ENCODE measurements around the gene IGF2R.

Gene IGF2R

DNA sequence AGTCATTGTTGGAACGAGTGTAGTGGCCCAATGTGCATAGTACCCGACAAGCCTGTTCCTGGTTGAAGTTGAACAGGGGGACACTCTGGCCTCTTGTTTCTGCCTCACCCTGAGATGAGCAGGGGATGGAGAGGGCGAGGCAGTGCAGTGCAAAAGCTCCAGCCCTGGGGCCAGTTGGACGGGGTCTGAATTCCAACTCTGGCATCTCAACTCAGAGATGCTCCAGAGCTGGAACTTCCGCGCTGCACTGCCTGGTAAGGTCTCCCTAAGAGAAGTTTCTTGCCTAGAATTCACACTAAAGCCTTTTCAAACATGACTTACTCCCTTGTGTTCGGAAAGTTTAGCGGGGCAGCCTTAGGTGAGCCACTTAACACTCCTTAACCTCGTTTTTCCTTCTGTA lies 80.5 kb downstream of the IGF2R start:
- no peak for DNase-seq (ENCODE audit: low spot score)

DNA sequence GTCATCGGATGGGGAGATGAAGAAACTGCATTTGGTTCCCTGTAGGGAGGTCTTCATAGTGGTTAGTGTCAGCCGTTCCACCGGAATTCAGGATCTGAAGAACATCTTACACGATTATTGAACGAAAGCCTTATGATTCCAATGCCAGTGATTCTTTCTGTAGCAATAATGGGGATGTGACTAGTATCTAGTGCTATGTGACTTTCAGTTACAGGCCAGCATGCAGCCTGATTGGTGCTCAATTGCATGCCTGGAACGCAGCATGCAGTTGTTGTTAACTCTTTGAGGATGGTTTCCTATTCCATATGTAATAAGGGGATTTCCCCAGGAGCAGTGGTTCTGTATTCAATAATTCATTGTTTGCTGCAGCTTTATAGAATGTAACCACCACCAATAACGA lies 81.1 kb downstream of the IGF2R start:
- no peak for DNase-seq (ENCODE audit: low spot score)

DNA sequence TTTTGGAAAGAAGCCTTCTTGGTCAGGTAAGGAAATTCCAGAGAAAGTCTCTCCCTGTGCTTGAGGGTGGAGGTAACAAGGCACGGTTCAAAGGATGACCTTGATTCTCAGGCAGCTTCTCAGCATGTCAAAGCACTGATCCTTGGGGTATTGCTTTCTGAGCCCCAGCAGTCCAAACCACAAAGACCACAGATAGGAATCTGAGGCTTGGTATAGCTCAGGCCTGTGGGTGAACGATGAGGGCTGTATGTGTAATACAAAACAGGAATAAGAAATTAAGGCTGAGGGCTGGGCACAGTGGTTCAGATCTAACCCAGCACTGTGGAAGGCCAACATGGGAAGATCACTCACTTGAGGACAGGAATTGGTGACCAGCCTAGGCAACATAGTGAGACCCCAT lies 82.5 kb downstream of the IGF2R start:
- no peak for DNase-seq (ENCODE audit: low spot score)

DNA sequence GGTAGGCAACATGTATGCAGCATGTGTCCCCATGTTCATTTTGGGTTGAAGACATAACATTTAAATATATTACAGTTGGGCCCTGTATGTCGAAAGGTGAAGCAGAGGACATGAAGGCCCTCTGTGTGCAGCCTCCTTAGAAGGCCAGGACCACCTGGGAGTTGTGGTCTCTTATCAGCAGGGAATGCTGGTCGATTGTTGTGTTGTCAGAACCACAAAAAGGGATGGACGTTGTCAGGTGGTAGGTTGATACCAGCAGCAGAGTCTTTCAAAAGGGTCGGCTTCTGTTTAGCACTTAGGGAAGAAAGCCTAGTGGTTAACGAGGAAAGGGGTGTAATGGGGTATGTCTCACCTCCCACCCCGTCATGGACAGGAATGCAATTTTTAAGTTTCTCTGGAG lies 85.4 kb downstream of the IGF2R start:
- no peak for DNase-seq (ENCODE audit: low spot score)

DNA sequence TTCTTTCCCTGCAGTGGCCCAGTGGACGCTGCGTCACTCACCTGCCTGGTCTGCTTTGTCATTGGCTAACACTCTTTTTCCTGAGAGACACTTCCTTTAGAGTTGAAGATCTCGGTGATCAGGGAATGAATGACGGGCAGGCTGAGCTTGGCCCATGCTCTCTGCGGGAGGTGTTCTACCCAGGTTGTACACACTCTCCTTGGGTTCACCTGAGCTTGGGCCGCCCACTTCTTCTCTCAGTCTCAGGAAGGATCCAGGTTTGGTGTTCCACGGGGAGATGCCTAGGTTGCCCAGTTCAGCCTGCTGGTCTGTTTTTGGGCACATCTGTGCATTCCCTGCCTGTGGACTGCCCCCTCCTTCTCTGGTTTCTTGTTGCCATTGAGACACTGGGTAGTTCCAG lies 86.0 kb downstream of the IGF2R start:
- DNase-seq (ENCODE audit: low spot score): no peak

DNA sequence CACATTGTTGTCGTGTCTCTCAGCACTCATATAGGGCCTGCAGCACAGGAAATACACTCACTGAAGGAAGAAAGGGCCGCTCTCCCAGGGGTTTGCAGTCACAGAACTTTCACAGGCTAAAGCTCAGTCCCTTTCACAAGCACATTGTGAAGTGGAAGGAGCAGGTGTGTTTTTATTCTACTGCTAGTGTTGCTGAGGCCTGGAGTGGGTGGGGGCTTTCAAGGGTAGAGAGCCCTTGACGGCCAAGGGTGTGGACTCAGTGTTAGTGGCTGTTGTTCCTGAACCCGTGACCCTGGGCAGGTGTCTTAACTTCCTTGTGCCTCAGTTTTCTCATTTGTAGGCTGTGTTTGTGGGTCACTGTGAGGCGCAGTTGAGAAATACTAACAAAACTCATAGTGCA lies 86.5 kb downstream of the IGF2R start:
- DNase-seq (ENCODE audit: low spot score): no peak

DNA sequence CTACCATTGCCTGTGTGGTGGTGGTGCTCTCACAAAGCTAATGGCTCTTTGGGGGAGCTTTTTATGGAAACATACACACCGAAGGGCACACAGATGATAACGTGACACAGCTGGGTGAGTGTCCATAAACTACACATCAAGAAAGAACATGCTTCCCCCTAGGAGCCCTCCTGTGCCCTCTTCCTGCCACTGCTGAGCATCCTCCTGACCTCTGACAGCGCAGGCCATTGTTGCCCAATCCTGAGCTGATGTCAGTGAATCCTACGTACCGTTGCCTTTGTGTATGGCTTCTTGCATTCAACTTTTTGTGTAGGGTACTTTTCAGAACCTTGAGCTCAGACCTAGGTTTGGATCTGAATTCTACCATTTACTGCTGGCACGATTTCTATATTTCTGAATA lies 86.9 kb downstream of the IGF2R start:
- DNase-seq (ENCODE audit: low spot score): no peak

DNA sequence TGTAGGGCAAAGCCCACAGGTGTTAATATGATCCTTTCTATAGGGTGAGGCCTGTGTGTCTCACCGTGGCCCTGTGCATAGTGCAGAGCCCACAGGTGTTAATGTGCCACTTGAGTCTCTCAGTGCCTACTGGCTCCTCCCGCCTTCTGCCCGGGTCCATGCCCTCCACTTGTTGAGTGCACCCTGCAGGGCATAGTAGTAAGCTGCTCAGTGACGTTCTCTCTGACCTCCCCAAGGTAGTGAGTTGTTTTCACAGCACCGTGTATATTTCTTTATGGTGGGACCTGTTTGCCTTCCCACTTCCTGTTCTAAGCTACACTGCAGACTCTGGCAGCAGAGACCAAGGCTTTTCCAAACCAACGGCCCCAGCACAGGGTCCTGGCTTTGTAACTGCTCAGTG lies 88.2 kb downstream of the IGF2R start:
- no peak for DNase-seq (ENCODE audit: low spot score)

DNA sequence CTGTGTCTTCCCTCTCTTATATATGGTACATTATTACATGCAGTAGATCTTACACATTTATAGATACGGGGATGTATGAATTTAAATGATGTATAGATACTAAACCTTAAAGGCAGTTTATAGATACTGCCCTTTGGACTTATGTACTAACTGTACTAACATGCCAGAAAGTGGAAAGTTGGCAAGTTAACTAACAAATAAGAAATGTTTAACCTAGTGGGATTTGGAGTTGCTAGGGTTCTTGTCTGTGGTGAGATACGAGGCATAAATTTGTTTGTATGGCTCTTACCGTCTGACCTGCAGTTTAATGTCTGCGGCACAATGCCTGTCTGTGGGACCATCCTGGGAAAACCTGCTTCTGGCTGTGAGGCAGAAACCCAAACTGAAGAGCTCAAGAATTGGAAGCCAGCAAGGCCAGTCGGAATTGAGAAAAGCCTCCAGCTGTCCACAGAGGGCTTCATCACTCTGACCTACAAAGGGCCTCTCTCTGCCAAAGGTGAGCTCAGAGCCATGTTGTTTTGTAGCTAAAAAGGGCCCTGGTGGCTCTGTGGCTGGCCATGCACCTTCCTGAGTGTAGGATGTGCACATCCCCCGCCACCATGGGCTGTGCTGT lies 89.8 kb downstream of the IGF2R start:
- DNase-seq (ENCODE audit: low spot score): no peak

DNA sequence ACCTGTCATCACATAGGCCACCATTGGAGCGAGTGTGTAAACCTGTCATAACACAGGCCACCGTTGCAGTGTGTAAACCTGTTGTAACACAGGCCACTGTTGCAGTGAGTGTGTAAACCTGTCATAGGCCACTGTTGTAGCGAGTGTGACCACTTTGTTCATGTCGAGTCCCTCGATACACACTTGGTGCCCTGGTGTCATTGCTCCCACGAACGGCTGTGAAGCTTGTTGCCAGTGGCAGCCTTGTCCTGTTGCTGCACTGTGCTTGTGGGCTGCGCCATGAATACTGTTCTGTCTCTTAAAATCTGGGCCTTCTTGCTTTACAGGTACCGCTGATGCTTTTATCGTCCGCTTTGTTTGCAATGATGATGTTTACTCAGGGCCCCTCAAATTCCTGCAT lies 91.3 kb downstream of the IGF2R start:
- DNase-seq (ENCODE audit: low spot score): no peak

DNA sequence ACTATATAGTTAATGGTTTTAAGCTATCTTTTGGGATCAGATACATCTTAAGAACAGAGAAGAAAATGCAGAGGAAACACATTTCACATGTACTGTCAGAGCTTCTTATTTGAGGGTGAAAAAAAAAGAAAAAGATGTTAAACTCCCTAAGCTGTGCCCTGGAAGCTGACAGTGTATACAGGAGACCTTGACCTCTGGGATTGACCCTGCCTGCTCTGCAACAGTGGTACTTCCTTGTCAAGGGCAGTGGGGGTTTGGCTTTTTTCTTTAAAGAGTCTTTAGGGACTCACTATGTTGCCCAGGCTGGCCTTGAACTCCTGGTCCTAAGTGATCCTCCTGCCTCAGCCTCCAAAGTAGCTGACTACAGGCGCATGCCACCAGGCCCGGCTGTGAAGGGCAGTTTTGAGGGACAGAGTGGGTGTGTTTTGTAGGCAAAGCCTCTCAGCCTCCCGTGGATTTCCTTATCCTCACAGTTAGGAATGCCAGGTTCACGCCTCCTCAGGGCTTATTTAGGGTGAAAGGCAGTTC lies 92.1 kb downstream of the IGF2R start:
- no peak for DNase-seq (ENCODE audit: low spot score)

DNA sequence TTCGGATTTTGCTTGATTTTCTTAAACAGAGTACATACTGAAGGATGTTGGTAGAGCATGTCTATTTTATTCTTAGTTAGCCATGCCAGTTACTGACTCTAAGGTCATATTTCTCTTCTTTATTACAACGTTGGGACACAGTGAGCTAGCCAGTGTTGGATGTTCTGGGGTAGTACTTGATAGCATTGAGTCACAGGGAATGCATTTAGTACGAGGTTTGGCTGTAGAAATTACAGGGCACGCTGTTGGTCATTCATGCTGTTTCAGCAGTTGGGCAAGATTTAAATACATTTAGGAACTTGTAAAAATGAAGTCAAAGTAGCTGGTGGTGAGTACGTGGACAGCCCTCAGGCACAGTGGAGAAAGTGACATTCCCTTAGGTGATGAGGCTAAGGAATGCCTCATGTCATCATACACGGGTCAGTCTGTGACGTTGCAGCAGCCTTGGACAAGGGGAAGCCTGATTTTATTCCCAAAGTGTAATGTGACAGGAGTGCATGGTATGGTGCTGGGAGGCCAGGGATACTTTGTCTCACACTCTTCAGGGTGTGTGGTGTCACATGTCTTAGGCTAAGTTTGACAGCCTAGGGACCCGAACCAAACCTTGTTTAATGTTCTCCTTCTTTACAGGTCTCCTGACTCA lies 95.0 kb downstream of the IGF2R start:
- DNase-seq (ENCODE audit: low spot score): no peak

DNA sequence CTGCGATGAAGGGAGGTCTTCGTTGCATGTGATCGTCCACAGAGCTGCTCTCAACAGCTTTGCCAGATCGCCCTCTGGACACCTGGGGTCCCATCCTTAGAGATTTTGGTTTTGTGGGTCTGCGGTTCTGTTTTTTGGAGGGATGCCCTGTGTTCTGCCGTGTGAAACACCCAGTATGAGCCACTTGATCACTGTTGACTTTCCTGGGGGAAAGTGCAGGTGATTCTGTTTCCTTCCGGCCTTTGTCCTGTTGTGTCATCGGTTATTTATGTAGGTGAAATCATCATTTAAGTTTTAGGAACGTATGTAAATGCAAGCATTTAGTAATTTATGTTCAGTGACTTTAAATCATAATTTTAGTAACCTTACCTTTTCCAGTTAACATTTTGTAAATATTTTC lies 96.3 kb downstream of the IGF2R start:
- no peak for DNase-seq (ENCODE audit: low spot score)

DNA sequence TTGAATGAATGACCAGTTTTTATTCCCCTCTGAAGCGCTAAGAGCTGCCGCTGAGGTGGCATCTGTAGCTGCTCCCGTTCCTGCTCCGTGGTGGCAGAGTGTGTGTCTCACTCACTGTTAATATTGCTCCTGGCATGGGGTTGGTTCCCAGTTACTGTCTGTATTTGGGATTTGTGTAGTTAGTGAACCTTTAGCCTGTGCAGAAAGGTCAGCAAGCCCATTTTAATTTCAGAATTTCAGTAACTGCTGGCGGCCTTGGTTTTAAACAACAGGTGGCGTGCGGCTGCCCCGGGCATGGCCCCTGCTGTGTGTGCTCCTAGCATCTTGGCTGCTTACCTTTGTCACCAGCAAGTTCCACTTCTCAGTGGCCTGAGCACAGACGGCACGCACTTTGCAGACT lies 98.7 kb downstream of the IGF2R start:
- no peak for DNase-seq (ENCODE audit: low spot score)

DNA sequence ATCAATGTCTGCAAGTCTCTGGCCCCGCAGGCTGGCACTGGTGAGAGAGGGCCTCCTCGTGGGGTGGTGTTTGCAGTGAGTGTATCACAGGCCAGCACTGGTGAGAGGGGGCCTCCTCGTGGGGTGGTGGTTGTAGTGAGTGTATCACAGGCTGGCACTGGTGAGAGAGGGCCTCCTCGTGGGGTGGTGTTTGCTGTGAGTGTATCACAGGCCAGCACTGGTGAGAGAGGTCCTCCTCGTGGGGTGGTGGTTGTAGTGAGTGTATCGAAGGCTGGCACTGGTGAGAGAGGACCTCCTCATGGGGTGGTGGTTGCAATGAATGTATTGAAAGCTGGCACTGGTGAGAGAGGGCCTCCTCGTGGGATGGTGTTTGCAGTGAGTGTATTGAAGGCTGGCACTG lies 99.5 kb downstream of the IGF2R start:
- DNase-seq (ENCODE audit: low spot score): no peak

DNA sequence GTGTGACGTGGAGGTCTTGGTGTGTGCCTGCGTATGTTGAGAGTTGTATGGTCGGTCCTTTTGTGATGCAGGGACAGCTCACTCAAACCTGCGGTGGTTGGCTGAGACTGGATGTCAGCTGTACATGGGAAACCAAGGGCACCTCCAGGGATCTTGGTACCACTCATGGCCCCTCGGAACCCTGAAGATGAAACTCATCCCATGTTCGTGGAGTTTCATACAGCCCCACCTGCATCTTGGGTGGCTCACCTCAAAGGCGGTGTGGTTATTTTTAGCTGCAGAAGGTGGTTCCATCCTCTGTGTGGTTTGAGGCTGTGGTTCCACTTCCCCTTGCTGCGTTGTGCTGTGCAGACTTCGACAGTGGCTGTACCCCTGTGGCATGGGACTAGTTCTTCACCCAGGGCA lies 100.2 kb downstream of the IGF2R start:
- DNase-seq (ENCODE audit: low spot score): no peak

DNA sequence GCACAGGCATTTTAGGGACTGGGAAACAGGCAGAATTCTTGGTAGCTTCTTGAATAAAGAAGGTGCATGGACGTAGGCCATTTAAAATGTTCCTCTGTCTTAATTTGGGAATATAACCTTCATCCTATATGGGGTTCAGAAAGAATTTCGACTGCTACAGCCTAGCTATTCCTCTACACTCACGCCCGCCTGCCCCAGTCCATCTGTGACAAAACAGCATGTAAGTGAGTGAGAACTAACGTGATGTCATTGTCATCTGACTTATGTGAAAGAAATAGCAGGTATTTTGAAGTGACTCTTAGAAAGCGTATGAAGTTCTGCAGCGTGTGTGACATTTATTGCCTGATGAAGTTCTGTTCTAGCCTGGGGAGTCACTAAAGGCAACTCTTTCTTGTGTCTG lies 100.6 kb downstream of the IGF2R start:
- no peak for DNase-seq (ENCODE audit: low spot score)

DNA sequence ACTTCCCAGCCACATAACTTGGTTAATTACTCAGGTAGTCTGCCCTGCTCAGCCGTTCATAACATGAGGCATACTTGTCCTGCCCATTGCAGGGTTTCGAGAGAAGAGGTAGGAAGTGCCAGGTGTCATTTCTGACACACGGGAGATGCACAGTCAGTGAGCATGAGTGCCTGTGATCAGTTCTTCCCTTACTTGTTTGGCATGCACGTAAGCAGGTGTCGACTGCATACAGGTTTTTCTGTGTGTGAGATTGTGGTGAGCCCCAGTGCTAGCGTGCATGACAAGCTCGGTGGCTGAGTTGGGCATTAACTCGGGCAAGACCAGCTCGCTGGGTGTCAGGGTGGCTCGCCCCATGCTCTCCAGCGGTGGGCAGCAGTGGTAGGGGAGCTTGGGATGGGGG lies 101.5 kb downstream of the IGF2R start:
- DNase-seq (ENCODE audit: low spot score): no peak

DNA sequence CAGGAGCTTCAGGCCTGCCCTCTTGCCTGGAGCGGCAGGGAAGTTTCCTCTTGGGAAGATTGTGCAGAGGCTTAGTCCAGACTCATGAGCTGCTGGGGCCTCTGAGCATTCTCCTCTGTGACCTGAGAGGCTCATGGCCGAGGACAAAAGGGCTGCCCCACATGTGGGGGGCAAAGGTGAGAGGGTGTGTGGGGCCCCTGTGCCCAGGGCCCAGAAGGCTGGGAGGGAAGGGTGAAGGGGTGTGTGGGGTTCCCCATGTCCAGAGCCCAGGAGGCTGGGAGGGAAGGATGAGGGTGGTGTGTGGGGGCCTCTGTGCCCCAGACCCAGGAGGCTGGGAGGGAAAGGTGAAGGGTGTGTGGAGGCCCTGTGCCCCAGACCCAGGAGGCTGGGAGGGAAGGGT lies 101.9 kb downstream of the IGF2R start:
- no peak for DNase-seq (ENCODE audit: low spot score)

DNA sequence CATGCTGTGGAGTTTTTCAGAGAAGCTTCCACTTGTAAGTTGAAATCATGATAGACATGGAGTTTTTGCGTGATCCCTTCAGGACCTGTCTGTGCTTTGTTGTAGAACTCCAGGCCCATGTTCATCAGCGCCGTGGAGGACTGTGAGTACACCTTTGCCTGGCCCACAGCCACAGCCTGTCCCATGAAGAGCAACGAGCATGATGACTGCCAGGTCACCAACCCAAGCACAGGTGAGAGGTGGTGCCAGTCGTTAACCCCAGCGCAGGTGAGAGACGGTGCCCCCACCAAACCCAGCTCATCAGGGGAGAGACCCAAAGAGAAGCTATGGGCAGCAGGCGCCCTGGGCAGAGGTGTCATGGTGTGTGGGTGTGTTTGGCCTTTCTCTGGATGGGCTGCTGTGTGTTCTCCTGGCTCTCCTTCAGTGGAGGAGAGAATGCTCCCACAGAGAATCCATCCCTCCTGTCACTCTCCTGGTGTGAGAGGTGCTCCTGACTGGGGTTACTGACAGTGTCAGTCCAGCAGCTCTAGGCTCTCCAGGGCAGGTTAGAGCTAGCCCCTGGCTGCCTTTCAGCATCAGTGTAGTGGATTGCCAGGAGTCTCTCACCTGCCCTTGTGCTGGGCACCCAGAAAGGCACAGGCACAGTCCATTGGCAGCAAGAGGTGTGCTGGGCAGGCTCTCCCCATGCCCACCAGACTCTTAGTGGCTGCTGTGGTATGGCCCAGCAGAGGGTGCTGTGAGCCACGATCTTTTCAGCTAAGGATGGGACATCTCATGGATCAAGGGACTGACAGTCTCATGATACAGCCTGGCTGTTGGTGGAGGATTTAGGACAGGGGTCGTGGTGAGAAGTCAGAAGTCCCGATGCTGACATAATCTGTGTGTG lies 103.2 kb downstream of the IGF2R start:
- DNase-seq (ENCODE audit: low spot score): no peak

DNA sequence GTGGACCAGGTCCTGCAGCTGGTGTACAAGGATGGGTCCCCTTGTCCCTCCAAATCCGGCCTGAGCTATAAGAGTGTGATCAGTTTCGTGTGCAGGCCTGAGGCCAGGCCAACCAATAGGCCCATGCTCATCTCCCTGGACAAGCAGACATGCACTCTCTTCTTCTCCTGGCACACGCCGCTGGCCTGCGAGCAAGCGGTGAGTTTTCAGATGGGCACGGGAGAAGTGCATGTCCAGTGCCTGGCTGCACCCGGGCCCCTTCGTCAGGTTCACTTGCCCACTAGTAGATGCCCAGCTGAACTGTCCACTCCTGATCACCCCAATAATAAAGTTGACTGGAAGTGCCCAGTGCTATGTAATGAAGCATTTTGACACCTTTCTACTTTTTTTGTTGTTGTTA lies 104.4 kb downstream of the IGF2R start:
- DNase-seq (ENCODE audit: low spot score): no peak

DNA sequence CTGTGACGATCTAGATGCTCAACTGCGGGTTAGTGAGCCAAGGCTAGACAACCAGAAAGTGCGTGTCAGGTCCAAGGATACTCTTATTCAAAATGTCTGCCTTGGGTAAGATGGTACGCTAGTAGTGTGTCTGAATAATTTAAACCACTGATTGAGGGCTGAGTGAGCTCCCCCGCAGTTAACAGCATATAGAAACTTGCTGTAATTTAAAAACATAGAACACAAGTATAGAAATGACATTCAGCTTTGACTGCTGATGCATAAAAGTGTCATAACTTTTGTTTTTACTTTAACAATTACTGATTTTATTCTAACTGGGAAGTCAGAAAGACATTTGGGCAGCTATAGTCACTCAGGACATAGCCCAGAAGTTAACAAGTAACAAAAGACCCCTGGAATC lies 107.1 kb downstream of the IGF2R start:
- no peak for DNase-seq (ENCODE audit: low spot score)

DNA sequence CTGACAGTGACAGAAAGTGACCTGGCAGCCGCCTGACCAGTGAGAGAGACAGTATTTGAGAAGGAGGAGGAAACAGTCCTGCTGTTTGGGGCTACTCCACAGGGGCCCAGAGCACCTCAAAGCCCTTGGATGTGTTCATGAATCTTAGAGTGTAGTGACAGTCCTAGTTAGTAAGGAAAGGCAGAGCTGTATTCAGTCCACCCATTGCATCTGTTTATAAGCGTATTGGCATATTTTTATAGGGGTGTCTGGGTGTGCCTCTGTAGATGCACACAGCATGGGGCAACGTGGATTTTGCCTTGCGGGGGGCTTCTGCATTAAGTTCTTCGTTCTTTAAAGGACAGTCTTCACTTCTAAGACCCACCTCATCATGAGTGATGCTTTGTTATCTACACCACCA lies 108.1 kb downstream of the IGF2R start:
- DNase-seq (ENCODE audit: low spot score): no peak
